WTC11 (cell line): ENCODE results near the gene AOC3.

Source experiments
- CTCF ChIP-seq: fragments of 200-600 bp; IDR thresholded peaks from 2 replicates; pipeline ENCODE4 v1.8.0; 2022; ENCODE audit warnings: antibody characterized with exemption
- FOXJ3 ChIP-seq: sonication (generic); formaldehyde crosslinking; IDR thresholded peaks from 2 replicates; pipeline ENCODE4 v1.9.0; 2021; ENCODE audit warnings: missing genetic modification reagents, mild to moderate bottlenecking, borderline replicate concordance
- MAX ChIP-seq: sonication (generic); formaldehyde crosslinking; IDR thresholded peaks from 2 replicates; pipeline ENCODE4 v1.8.0; 2022; ENCODE audit warnings: mild to moderate bottlenecking, missing genetic modification reagents
- MXD4 ChIP-seq: fragments of 250-450 bp; sonication (Bioruptor Pico); IDR thresholded peaks from 2 replicates; pipeline ENCODE4 v1.8.0; 2021; ENCODE audit warnings: mild to moderate bottlenecking, moderate library complexity, borderline replicate concordance
- PREB ChIP-seq: sonication (generic); formaldehyde crosslinking; IDR thresholded peaks from 2 replicates; pipeline ENCODE4 v1.8.1; 2022; ENCODE audit warnings: mild to moderate bottlenecking, missing genetic modification reagents, moderate library complexity, borderline replicate concordance
- RORB ChIP-seq: fragments of 250-450 bp; sonication (Bioruptor Pico); IDR thresholded peaks from 2 replicates; pipeline ENCODE4 v1.9.0; 2021; ENCODE audit warnings: mild to moderate bottlenecking
- TEAD1 ChIP-seq: sonication (generic); formaldehyde crosslinking; IDR thresholded peaks from 2 replicates; pipeline ENCODE4 v1.8.0; 2022; ENCODE audit warnings: mild to moderate bottlenecking, missing genetic modification reagents
- USF1 ChIP-seq: sonication (generic); formaldehyde crosslinking; IDR thresholded peaks from 2 replicates; pipeline ENCODE4 v1.8.0; 2022; ENCODE audit warnings: mild to moderate bottlenecking, missing genetic modification reagents
- ZNF232 ChIP-seq: sonication (generic); formaldehyde crosslinking; IDR thresholded peaks from 2 replicates; pipeline ENCODE4 v1.8.0; 2022; ENCODE audit warnings: mild to moderate bottlenecking, missing genetic modification reagents
- ZNF416 ChIP-seq: fragments of 250-450 bp; sonication (Bioruptor Pico); IDR thresholded peaks from 2 replicates; pipeline ENCODE4 v1.9.0; 2021; ENCODE audit warnings: mild to moderate bottlenecking, inconsistent platforms
- ZSCAN18 ChIP-seq: fragments of 250-450 bp; sonication (Bioruptor Pico); IDR thresholded peaks from 2 replicates; pipeline ENCODE4 v2.1.2; 2022; ENCODE audit warnings: mild to moderate bottlenecking, moderate library complexity

GRCh38 chr17:42871647-42872046 lies 20.6 kb downstream of the AOC3 start:
- no peak for TF ChIP-seq CTCF
- no peak for TF ChIP-seq ZSCAN18 (CRISPR knock-in tag)
- TF ChIP-seq TEAD1 (CRISPR knock-in tag) = no peak
- no peak for TF ChIP-seq PREB (CRISPR knock-in tag)
- TF ChIP-seq MXD4 = no peak
- TF ChIP-seq ZNF232 (CRISPR knock-in tag) = no peak
- no peak for TF ChIP-seq ZNF416 (CRISPR knock-in tag)
- no peak for TF ChIP-seq USF1 (CRISPR knock-in tag)
- TF ChIP-seq FOXJ3 (CRISPR knock-in tag) = no peak
- TF ChIP-seq MAX (CRISPR knock-in tag) = no peak
- no peak for TF ChIP-seq RORB (CRISPR knock-in tag)
